HepG2 (cell line): Measurements from ENCODE around the gene IKZF3. TPM values are rescaled to one million over a fixed set of nuclear protein-coding genes. Genes with fewer than 3 reads are reported as not detected.

ENCODE experiments used
- NFIC ChIP-seq: IDR thresholded peaks from 2 replicates; pipeline ENCODE4 v1.6.1; 2012; ENCODE audit warnings: mild to moderate bottlenecking, low read length, inconsistent platforms
- PAF1 ChIP-seq: IDR thresholded peaks from 2 replicates; pipeline ENCODE4 v1.6.1; 2016; ENCODE audit warnings: missing genetic modification reagents, missing compliant biosample characterization
- ZNF501 ChIP-seq: sonication (generic); formaldehyde crosslinking; IDR thresholded peaks from 2 replicates; pipeline ENCODE4 v1.5.1; 2020; ENCODE audit warnings: mild to moderate bottlenecking, moderate library complexity, missing genetic modification reagents
- ZNF724P ChIP-seq: sonication (generic); formaldehyde crosslinking; IDR thresholded peaks from 2 replicates; pipeline ENCODE4 v1.8.0; 2022; ENCODE audit warnings: missing genetic modification reagents, borderline replicate concordance
- polyA plus RNA-seq, 8 experiments: library from polyadenylated mRNA; depleted of rRNA in 3 of 8; stranded (reverse) in 7 of 8; unstranded in 1 of 8; fragments of >200 nt; fragmentation: Illumina TruSeq in 4 of 8; extraction: Trizol in 4 of 8; gene quantifications; 2 replicates each; pipeline versions ENCODE4 v1.2.1 to v1.2.3, GENCODE V29; 2011 to 2016; ENCODE audit warnings: low read depth in 4 of 8, missing spikeins in 1 of 8, mixed read lengths in 1 of 8; ENCODE audit not compliant: insufficient read depth in 1 of 8
- total RNA-seq, 5 experiments: library from RNA; depleted of rRNA; stranded (reverse); fragments of >200 nt; fragmentation: Illumina TruSeq; extraction: Trizol; gene quantifications; 2 replicates each; pipeline ENCODE4 v1.2.3, GENCODE V29; 2016; ENCODE audit warnings: low read depth in 1 of 5
- TF ChIP-seq, protein P1 (sequence below): sonication (generic); formaldehyde crosslinking; IDR thresholded peaks from 2 replicates; pipeline ENCODE4 v1.4.0; 2020; ENCODE audit warnings: missing genetic modification reagents
- TF ChIP-seq, protein P2 (sequence below): IDR thresholded peaks from 2 replicates; pipeline ENCODE4 v1.6.1; 2016; ENCODE audit warnings: mild to moderate bottlenecking
- TF ChIP-seq, protein P3 (sequence below): sonication (generic); formaldehyde crosslinking; IDR thresholded peaks from 2 replicates; pipeline ENCODE4 v1.5.1; 2020; ENCODE audit warnings: missing genetic modification reagents, mild to moderate bottlenecking, borderline replicate concordance
- TF ChIP-seq, protein P4 (sequence below): sonication (generic); formaldehyde crosslinking; IDR thresholded peaks from 2 replicates; pipeline ENCODE4 v1.4.0; 2020; ENCODE audit warnings: missing genetic modification reagents
- TF ChIP-seq, protein P5 (sequence below): IDR thresholded peaks from 2 replicates; pipeline ENCODE4 v1.6.1; 2016; ENCODE audit warnings: mild to moderate bottlenecking, missing biosample characterization, missing genetic modification reagents
- TF ChIP-seq, protein P6 (sequence below): sonication (generic); formaldehyde crosslinking; IDR thresholded peaks from 2 replicates; pipeline ENCODE4; 2020; ENCODE audit warnings: missing genetic modification reagents, mild to moderate bottlenecking, borderline replicate concordance
- TF ChIP-seq, protein P7 (sequence below): sonication (generic); formaldehyde crosslinking; IDR thresholded peaks from 2 replicates; pipeline ENCODE4 v1.4.0; 2020; ENCODE audit warnings: missing genetic modification reagents, borderline replicate concordance

The IKZF3 gene
- total and polyA plus RNA-seq, 2 of the 13 experiments (the other 11 are each of a cell fraction or from before 2014, with no cell fraction given) = not detected

DNA sequence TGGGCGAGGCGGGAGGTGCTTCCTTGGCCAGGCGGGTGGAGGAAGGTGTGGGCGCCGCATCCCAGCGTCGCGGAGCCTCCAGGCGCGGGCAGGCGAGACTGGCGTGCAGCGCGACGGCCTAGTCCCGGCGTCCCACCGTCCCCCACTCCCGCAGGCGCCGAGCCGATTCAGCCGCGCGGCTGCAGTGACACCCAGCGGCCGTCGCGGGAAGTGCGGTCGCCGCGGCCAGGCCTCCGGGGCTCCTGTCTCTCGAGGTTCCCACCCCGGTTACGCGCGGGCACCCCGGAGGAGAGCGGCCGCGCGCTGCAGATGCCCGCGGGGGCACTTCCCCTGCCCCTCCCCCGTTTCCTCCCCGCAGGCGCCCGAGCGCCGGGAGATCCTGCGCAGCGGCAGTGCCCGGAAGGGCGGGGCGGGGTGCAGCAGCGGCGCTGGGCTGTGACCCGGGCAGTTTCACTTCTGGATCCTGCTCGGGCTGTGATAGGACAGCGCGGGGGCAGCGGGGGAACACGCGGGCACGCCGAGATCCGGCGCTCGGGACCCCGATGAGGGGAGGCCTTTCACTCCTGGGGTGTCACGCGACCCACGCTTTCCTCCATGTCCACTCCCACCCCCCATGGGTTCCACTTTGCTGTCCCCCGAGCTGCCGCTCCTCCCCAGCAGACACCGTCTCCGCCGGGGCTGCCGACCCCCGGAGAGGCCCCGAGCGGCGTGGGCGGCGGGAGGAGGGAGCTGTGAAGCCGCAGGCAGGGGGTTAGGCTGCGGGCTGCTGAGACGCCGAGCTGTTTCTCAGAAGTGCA, 109.8 kb downstream of the IKZF3 start (continued):
- TF ChIP-seq, protein P1, sequence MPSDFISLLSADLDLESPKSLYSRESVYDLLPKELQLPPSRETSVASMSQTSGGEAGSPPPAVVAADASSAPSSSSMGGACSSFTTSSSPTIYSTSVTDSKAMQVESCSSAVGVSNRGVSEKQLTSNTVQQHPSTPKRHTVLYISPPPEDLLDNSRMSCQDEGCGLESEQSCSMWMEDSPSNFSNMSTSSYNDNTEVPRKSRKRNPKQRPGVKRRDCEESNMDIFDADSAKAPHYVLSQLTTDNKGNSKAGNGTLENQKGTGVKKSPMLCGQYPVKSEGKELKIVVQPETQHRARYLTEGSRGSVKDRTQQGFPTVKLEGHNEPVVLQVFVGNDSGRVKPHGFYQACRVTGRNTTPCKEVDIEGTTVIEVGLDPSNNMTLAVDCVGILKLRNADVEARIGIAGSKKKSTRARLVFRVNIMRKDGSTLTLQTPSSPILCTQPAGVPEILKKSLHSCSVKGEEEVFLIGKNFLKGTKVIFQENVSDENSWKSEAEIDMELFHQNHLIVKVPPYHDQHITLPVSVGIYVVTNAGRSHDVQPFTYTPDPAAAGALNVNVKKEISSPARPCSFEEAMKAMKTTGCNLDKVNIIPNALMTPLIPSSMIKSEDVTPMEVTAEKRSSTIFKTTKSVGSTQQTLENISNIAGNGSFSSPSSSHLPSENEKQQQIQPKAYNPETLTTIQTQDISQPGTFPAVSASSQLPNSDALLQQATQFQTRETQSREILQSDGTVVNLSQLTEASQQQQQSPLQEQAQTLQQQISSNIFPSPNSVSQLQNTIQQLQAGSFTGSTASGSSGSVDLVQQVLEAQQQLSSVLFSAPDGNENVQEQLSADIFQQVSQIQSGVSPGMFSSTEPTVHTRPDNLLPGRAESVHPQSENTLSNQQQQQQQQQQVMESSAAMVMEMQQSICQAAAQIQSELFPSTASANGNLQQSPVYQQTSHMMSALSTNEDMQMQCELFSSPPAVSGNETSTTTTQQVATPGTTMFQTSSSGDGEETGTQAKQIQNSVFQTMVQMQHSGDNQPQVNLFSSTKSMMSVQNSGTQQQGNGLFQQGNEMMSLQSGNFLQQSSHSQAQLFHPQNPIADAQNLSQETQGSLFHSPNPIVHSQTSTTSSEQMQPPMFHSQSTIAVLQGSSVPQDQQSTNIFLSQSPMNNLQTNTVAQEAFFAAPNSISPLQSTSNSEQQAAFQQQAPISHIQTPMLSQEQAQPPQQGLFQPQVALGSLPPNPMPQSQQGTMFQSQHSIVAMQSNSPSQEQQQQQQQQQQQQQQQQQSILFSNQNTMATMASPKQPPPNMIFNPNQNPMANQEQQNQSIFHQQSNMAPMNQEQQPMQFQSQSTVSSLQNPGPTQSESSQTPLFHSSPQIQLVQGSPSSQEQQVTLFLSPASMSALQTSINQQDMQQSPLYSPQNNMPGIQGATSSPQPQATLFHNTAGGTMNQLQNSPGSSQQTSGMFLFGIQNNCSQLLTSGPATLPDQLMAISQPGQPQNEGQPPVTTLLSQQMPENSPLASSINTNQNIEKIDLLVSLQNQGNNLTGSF (CRISPR knock-in tag) = no peak; the same call in none of the 2 replicates
- TF ChIP-seq, protein P2, sequence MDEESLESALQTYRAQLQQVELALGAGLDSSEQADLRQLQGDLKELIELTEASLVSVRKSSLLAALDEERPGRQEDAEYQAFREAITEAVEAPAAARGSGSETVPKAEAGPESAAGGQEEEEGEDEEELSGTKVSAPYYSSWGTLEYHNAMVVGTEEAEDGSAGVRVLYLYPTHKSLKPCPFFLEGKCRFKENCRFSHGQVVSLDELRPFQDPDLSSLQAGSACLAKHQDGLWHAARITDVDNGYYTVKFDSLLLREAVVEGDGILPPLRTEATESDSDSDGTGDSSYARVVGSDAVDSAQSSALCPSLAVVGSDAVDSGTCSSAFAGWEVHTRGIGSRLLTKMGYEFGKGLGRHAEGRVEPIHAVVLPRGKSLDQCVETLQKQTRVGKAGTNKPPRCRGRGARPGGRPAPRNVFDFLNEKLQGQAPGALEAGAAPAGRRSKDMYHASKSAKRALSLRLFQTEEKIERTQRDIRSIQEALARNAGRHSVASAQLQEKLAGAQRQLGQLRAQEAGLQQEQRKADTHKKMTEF (CRISPR knock-in tag) = peak; percentile 99
- TF ChIP-seq, protein P3, sequence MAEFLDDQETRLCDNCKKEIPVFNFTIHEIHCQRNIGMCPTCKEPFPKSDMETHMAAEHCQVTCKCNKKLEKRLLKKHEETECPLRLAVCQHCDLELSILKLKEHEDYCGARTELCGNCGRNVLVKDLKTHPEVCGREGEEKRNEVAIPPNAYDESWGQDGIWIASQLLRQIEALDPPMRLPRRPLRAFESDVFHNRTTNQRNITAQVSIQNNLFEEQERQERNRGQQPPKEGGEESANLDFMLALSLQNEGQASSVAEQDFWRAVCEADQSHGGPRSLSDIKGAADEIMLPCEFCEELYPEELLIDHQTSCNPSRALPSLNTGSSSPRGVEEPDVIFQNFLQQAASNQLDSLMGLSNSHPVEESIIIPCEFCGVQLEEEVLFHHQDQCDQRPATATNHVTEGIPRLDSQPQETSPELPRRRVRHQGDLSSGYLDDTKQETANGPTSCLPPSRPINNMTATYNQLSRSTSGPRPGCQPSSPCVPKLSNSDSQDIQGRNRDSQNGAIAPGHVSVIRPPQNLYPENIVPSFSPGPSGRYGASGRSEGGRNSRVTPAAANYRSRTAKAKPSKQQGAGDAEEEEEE (CRISPR knock-in tag) = no peak
- TF ChIP-seq ZNF501 (CRISPR knock-in tag) (peak; percentile 96), NFIC (no peak), ZNF724P (CRISPR knock-in tag) (peak; percentile 75; the same call in 1 of the 2 replicates), PAF1 (no peak)
- TF ChIP-seq, protein P4, sequence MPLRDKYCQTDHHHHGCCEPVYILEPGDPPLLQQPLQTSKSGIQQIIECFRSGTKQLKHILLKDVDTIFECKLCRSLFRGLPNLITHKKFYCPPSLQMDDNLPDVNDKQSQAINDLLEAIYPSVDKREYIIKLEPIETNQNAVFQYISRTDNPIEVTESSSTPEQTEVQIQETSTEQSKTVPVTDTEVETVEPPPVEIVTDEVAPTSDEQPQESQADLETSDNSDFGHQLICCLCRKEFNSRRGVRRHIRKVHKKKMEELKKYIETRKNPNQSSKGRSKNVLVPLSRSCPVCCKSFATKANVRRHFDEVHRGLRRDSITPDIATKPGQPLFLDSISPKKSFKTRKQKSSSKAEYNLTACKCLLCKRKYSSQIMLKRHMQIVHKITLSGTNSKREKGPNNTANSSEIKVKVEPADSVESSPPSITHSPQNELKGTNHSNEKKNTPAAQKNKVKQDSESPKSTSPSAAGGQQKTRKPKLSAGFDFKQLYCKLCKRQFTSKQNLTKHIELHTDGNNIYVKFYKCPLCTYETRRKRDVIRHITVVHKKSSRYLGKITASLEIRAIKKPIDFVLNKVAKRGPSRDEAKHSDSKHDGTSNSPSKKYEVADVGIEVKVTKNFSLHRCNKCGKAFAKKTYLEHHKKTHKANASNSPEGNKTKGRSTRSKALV (CRISPR knock-in tag) = peak; percentile 96
- TF ChIP-seq, protein P5, sequence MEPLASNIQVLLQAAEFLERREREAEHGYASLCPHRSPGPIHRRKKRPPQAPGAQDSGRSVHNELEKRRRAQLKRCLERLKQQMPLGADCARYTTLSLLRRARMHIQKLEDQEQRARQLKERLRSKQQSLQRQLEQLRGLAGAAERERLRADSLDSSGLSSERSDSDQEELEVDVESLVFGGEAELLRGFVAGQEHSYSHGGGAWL (CRISPR knock-in tag) = peak; percentile 95; the same call in 1 of the 2 replicates
- TF ChIP-seq, protein P6, sequence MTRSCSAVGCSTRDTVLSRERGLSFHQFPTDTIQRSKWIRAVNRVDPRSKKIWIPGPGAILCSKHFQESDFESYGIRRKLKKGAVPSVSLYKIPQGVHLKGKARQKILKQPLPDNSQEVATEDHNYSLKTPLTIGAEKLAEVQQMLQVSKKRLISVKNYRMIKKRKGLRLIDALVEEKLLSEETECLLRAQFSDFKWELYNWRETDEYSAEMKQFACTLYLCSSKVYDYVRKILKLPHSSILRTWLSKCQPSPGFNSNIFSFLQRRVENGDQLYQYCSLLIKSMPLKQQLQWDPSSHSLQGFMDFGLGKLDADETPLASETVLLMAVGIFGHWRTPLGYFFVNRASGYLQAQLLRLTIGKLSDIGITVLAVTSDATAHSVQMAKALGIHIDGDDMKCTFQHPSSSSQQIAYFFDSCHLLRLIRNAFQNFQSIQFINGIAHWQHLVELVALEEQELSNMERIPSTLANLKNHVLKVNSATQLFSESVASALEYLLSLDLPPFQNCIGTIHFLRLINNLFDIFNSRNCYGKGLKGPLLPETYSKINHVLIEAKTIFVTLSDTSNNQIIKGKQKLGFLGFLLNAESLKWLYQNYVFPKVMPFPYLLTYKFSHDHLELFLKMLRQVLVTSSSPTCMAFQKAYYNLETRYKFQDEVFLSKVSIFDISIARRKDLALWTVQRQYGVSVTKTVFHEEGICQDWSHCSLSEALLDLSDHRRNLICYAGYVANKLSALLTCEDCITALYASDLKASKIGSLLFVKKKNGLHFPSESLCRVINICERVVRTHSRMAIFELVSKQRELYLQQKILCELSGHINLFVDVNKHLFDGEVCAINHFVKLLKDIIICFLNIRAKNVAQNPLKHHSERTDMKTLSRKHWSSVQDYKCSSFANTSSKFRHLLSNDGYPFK = 0 out of 2 replicates have a peak, but pooled peaks have one; percentile 73
- TF ChIP-seq, protein P7, sequence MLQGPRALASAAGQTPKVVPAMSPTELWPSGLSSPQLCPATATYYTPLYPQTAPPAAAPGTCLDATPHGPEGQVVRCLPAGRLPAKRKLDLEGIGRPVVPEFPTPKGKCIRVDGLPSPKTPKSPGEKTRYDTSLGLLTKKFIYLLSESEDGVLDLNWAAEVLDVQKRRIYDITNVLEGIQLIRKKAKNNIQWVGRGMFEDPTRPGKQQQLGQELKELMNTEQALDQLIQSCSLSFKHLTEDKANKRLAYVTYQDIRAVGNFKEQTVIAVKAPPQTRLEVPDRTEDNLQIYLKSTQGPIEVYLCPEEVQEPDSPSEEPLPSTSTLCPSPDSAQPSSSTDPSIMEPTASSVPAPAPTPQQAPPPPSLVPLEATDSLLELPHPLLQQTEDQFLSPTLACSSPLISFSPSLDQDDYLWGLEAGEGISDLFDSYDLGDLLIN (CRISPR knock-in tag) = peak; percentile 77; the same call in 1 of the 2 replicates
